ENCODE measurements around the gene NEAT1. TPM values are rescaled to one million over a fixed set of nuclear protein-coding genes. Genes with fewer than 3 reads are reported as not detected.

NEAT1 gene
- polyA plus RNA-seq, 1 experiment, result 72.3 TPM

- Histone ChIP-seq H3K9me3 (ENCODE audit: control insufficient read depth, insufficient read depth, low read length) (no peaks in the 10 kb centered on the region), H3K27ac (ENCODE audit: low read depth, low read length) (no peak overlapping the region), H3K4me3 (ENCODE audit: low read depth, low read length) (peak overlapping the region; percentile 25), H3K27me3 (ENCODE audit: control insufficient read depth, insufficient read depth, low read length) (no peaks in the 10 kb centered on the region)
- no peak for TF ChIP-seq CTCF (IDR thresholded peaks at IDR 0.05; ENCODE audit: low read depth, low read length)
- ChIA-PET POLR2A (interaction anchor here (0.9 to 1.6 kb wide), 5 partner anchors 13 to 74 kb away, joined by 3 to 8 read pairs (median 5); partner anchors contain the start of gene MALAT1), CTCF (no interaction called here)
- no peak for DNase-seq (ENCODE audit: low read depth, low spot score)
Observed at GRCh38 chr11:65434057-65434666, 11.6 kb downstream of the NEAT1 start.

- Histone ChIP-seq H3K27me3 (ENCODE audit: control insufficient read depth, insufficient read depth, low read length) (no peaks in the 10 kb centered on the region), H3K4me3 (ENCODE audit: low read depth, low read length) (no peak overlapping the region), H3K27ac (ENCODE audit: low read depth, low read length) (no peak overlapping the region), H3K9me3 (ENCODE audit: control insufficient read depth, insufficient read depth, low read length) (no peaks in the 10 kb centered on the region)
- ChIA-PET CTCF (no interaction called here), POLR2A (interaction anchor here (0.9 to 3.1 kb wide), 5 partner anchors 13 to 72 kb away, joined by 3 to 37 read pairs (median 5); partner anchors contain the start of gene MALAT1)
- no peak for TF ChIP-seq CTCF (IDR thresholded peaks at IDR 0.05; ENCODE audit: low read depth, low read length)
- DNase-seq (ENCODE audit: low read depth, low spot score), result no peak
Observed at GRCh38 chr11:65434667-65435410, 12.2 kb downstream of the NEAT1 start.

- POLR2A ChIA-PET, result interaction anchor here (0.9 to 3.1 kb wide), 4 partner anchors 11 to 71 kb away, joined by 3 to 37 read pairs (median 12); partner anchors contain the start of gene NEAT1
- no peak overlapping the region for H3K4me3 ChIP-seq (ENCODE audit: low read depth, low read length)
Observed at GRCh38 chr11:65435411-65435931, 12.9 kb downstream of the NEAT1 start.

GRCh38 chr11:65435981-65436411, 13.4 kb downstream of the NEAT1 start:
- Histone ChIP-seq H3K27me3 (ENCODE audit: control insufficient read depth, insufficient read depth, low read length) (no peaks in the 10 kb centered on the region), H3K4me3 (ENCODE audit: low read depth, low read length) (no peak overlapping the region; the same call in 1 of the 2 replicates), H3K27ac (ENCODE audit: low read depth, low read length) (no peak overlapping the region), H3K9me3 (ENCODE audit: control insufficient read depth, insufficient read depth, low read length) (no peaks in the 10 kb centered on the region)
- POLR2A ChIA-PET, result interaction anchor here (0.7 to 3.1 kb wide), 6 partner anchors 10 to 71 kb away, joined by 3 to 37 read pairs (median 11); partner anchors contain the start of gene NEAT1
- TF ChIP-seq CTCF (IDR thresholded peaks at IDR 0.05; ENCODE audit: low read depth, low read length), result no peak
- CTCF ChIA-PET, result no interaction called here
- no peak for DNase-seq (ENCODE audit: low read depth, low spot score)

More at GRCh38 chr11:65435411-65435931, 12.9 kb downstream of the NEAT1 start:
- CTCF ChIA-PET, result no interaction called here
- no peak for DNase-seq (ENCODE audit: low read depth, low spot score)
- Histone ChIP-seq H3K27me3 (ENCODE audit: control insufficient read depth, insufficient read depth, low read length) (no peaks in the 10 kb centered on the region), H3K27ac (ENCODE audit: low read depth, low read length) (no peak overlapping the region), H3K9me3 (ENCODE audit: control insufficient read depth, insufficient read depth, low read length) (no peaks in the 10 kb centered on the region)
- TF ChIP-seq CTCF (IDR thresholded peaks at IDR 0.05; ENCODE audit: low read depth, low read length), result no peak
